HEK293T (cell line): ENCODE measurements around the gene SNRPB2.

Experiments
- CTCF ChIA-PET: fragments of 350-600 bp; formaldehyde crosslinking; extraction: SDS; loops from one replicate; lab custom pipeline; 2021; ENCODE audit warnings: antibody characterized with exemption, inconsistent platforms; lab: Yijun Ruan, JAX
- POLR2A ChIA-PET: fragments of 350-600 bp; formaldehyde crosslinking; extraction: SDS; loops from one replicate; lab custom pipeline; 2020; ENCODE audit warnings: antibody characterized with exemption, inconsistent platforms; lab: Yijun Ruan, JAX
- DNase-seq: peaks from one replicate; pipeline ENCODE4 v3.0.0; 2012; ENCODE audit warnings: mixed read lengths; ENCODE audit errors: extremely low spot score
- ARNT ChIP-seq: fragments of 450-650 bp; IDR thresholded peaks from 2 replicates; pipeline ENCODE4 v1.6.1; 2017; ENCODE audit warnings: mild to moderate bottlenecking
- BHLHE40 ChIP-seq: fragments of 450-650 bp; IDR thresholded peaks from 2 replicates; pipeline ENCODE4 v1.6.1; 2016; ENCODE audit warnings: mild to moderate bottlenecking, moderate library complexity, borderline replicate concordance
- CTBP1 ChIP-seq: fragments of 450-650 bp; IDR thresholded peaks from 2 replicates; pipeline ENCODE4 v1.6.1; 2016; ENCODE audit warnings: borderline replicate concordance
- ELF4 ChIP-seq: fragments of 450-650 bp; IDR thresholded peaks from 2 replicates; pipeline ENCODE4 v1.6.1; 2017; ENCODE audit warnings: antibody characterized with exemption
- FOXK2 ChIP-seq: fragments of 450-650 bp; IDR thresholded peaks from 2 replicates; pipeline ENCODE4 v1.6.1; 2016; ENCODE audit warnings: mild to moderate bottlenecking
- FOXM1 ChIP-seq: fragments of 450-650 bp; IDR thresholded peaks from 2 replicates; pipeline ENCODE4 v1.6.1; 2017; ENCODE audit warnings: mild to moderate bottlenecking, borderline replicate concordance
- HDGF ChIP-seq: fragments of 450-650 bp; IDR thresholded peaks from 2 replicates; pipeline ENCODE4 v1.6.1; 2017; ENCODE audit warnings: antibody characterized with exemption, borderline replicate concordance
- L3MBTL2 ChIP-seq: fragments of 450-650 bp; conservative IDR thresholded peaks from 2 replicates; pipeline ENCODE4 v1.6.1; 2016; ENCODE audit warnings: mild to moderate bottlenecking
- NFRKB ChIP-seq: fragments of 450-650 bp; IDR thresholded peaks from 2 replicates; pipeline ENCODE4 v1.6.1; 2016; ENCODE audit warnings: mild to moderate bottlenecking, moderate library complexity
- PKNOX1 ChIP-seq: fragments of 450-650 bp; IDR thresholded peaks from 2 replicates; pipeline ENCODE4 v1.6.1; 2016
- SP1 ChIP-seq: fragments of 450-650 bp; IDR thresholded peaks from 2 replicates; pipeline ENCODE4 v1.6.1; 2017
- SUZ12 ChIP-seq: fragments of 450-650 bp; IDR thresholded peaks from 2 replicates; pipeline ENCODE4 v1.6.1; 2016; ENCODE audit warnings: mild to moderate bottlenecking
- TARDBP ChIP-seq: fragments of 450-650 bp; IDR thresholded peaks from 2 replicates; pipeline ENCODE4 v1.6.1; 2016
- ZNF384 ChIP-seq: fragments of 450-650 bp; IDR thresholded peaks from 2 replicates; pipeline ENCODE4 v1.6.1; 2016

SNRPB2 gene

DNA sequence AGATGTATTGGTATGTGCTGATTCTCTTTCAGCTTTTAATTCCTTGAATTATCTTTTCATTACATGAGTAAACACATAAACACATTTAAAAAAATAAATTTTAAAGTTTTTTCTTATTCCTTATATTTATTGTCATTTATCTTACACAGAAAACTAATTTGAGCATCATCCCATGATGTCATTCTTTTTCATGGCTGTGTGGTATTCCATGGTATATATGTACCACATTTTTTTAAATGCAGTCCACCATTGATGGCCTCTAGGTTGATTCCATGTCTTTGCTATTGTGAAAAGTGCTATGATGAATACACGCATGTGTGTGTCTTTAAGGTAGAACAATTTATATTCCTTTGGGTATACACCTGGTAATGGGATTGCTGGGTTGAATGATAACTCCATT is 51.7 kb downstream of the SNRPB2 start:
- TF ChIP-seq L3MBTL2 = no peak
- no peak for TF ChIP-seq HDGF
- no peak for TF ChIP-seq CTBP1
- no peak for TF ChIP-seq FOXM1
- TF ChIP-seq FOXK2 = no peak
- no peak for TF ChIP-seq TARDBP
- TF ChIP-seq BHLHE40 = no peak
- no peak for TF ChIP-seq ZNF384
- TF ChIP-seq ELF4 = no peak
- TF ChIP-seq PKNOX1 = no peak
- TF ChIP-seq SP1 = no peak
- no peak for TF ChIP-seq ARNT
- CTCF ChIA-PET = no interaction called here
- DNase-seq = no peak
- POLR2A ChIA-PET = no interaction called here

- no peak for DNase-seq
- POLR2A ChIA-PET = no interaction called here
- CTCF ChIA-PET = no interaction called here
These were observed 55.4 kb downstream of the SNRPB2 start for GRCh38 chr20:16785226-16785625.

More at GRCh38 chr20:16785226-16785625, 55.4 kb downstream of the SNRPB2 start:
- TF ChIP-seq SUZ12 = no peak
- no peak for TF ChIP-seq NFRKB
- no peak for TF ChIP-seq HDGF
- no peak for TF ChIP-seq ARNT
- TF ChIP-seq SP1 = no peak
- TF ChIP-seq L3MBTL2 = no peak
